ENCODE measurements around the gene SKI. TPM values are rescaled to one million over a fixed set of nuclear protein-coding genes. Genes with fewer than 3 reads are reported as not detected.
"Not testable (repeated sequence)": the region's sequence is repeated elsewhere in the genome, so short reads cannot be mapped to it uniquely, and the experiment has no call there.

The SKI gene
- total and polyA plus RNA-seq, 5 donors from 2014 or later: 0.25 to 218 (median 0.35) TPM

- peaks cover 85% of the 10 kb centered on the region for H3K4me1 ChIP-seq (ENCODE audit: control insufficient read depth, insufficient read depth, low read length, poor library complexity, severe bottlenecking)
- peak overlapping the region in 1 of 4 donors; percentile 43 for H3K4me3 Mint-ChIP-seq
- DNase-seq: not testable (repeated sequence)
Observed at GRCh38 chr1:2296211-2296610, 68.1 kb downstream of the SKI start.

GRCh38 chr1:2296614-2297013 lies 68.5 kb downstream of the SKI start:
- Histone ChIP-seq H3K9me3 (ENCODE audit: control insufficient read depth in 2 of 2, low read length in 2 of 2) (no peaks in the 10 kb centered on the region), H3K4me1 (ENCODE audit: control insufficient read depth, insufficient read depth, low read length, poor library complexity, severe bottlenecking) (peaks cover 85% of the 10 kb centered on the region), H3K27me3 (ENCODE audit: control insufficient read depth, insufficient read depth, low read length) (no peaks in the 10 kb centered on the region), H3K36me3 (ENCODE audit: control insufficient read depth, insufficient read depth, low read length) (no peaks in the 10 kb centered on the region), H3K27ac (ENCODE audit: insufficient read depth, low read length, poor library complexity, severe bottlenecking) (no peak overlapping the region), H3K4me3 (ENCODE audit: low read depth, low read length) (no peak overlapping the region)
- Mint-ChIP-seq H3K9me3 (peaks cover 0 to 2% (median 0%) of the 10 kb centered on the region in 7 donors), H3K4me3 (peak overlapping the region in 2 of 4 donors; percentile 43 to 56), H3K27ac (peak overlapping the region; percentile 42 to 86 (median 79)), H3K27me3 (no peaks in the 10 kb centered on the region), H3K36me3 (peaks cover 6% of the 10 kb centered on the region), H3K4me1 (peaks cover 0 to 94% (median 49%) of the 10 kb centered on the region in 4 donors)
- ATAC-seq (ENCODE audit: low read depth in 2 of 2): no peak
- no peak for DNase-seq

More at GRCh38 chr1:2296211-2296610, 68.1 kb downstream of the SKI start:
- H3K27me3 Mint-ChIP-seq; H3K9me3 ChIP-seq (ENCODE audit: control insufficient read depth in 2 of 2, low read length in 2 of 2); H3K27ac ChIP-seq (ENCODE audit: insufficient read depth, low read length, poor library complexity, severe bottlenecking); H3K36me3 Mint-ChIP-seq; H3K27me3 ChIP-seq (ENCODE audit: control insufficient read depth, insufficient read depth, low read length); H3K36me3 ChIP-seq (ENCODE audit: control insufficient read depth, insufficient read depth, low read length); H3K4me3 ChIP-seq (ENCODE audit: low read depth, low read length); H3K9me3 Mint-ChIP-seq; ATAC-seq (ENCODE audit: low read depth in 2 of 2): not testable (repeated sequence)
- H3K27ac Mint-ChIP-seq: peak overlapping the region in 2 of 3 donors; percentile 79 to 86
- peaks cover 0 to 94% (median 48%) of the 10 kb centered on the region in 4 donors for H3K4me1 Mint-ChIP-seq

- Mint-ChIP-seq H3K4me3 (peak overlapping the region in 2 of 4 donors; percentile 27 to 50), H3K9me3 (peaks cover 0 to 2% (median 0%) of the 10 kb centered on the region in 7 donors), H3K36me3 (peaks cover 6% of the 10 kb centered on the region), H3K27me3 (no peaks in the 10 kb centered on the region), H3K27ac (peak overlapping the region in 1 of 3 donors; percentile 42), H3K4me1 (peaks cover 0 to 90% (median 47%) of the 10 kb centered on the region in 4 donors)
- Histone ChIP-seq H3K36me3 (ENCODE audit: control insufficient read depth, insufficient read depth, low read length) (no peaks in the 10 kb centered on the region), H3K27me3 (ENCODE audit: control insufficient read depth, insufficient read depth, low read length) (no peaks in the 10 kb centered on the region), H3K4me1 (ENCODE audit: control insufficient read depth, insufficient read depth, low read length, poor library complexity, severe bottlenecking) (peaks cover 84% of the 10 kb centered on the region), H3K27ac (ENCODE audit: insufficient read depth, low read length, poor library complexity, severe bottlenecking) (no peak overlapping the region), H3K9me3 (ENCODE audit: control insufficient read depth in 2 of 2, low read length in 2 of 2) (no peaks in the 10 kb centered on the region), H3K4me3 (ENCODE audit: low read depth, low read length) (no peak overlapping the region)
- ATAC-seq (ENCODE audit: low read depth in 2 of 2) (no peak), DNase-seq (no peak)
Observed at GRCh38 chr1:2297246-2298011, 69.3 kb downstream of the SKI start.

- DNase-seq: no peak
- Histone ChIP-seq H3K27ac (ENCODE audit: insufficient read depth, low read length, poor library complexity, severe bottlenecking) (peak overlapping the region; percentile 99), H3K9me3 (ENCODE audit: control insufficient read depth in 2 of 2, low read length in 2 of 2) (no peaks in the 10 kb centered on the region), H3K4me1 (ENCODE audit: control insufficient read depth, insufficient read depth, low read length, poor library complexity, severe bottlenecking) (peaks cover 72% of the 10 kb centered on the region), H3K27me3 (ENCODE audit: control insufficient read depth, insufficient read depth, low read length) (no peaks in the 10 kb centered on the region), H3K36me3 (ENCODE audit: control insufficient read depth, insufficient read depth, low read length) (peaks cover 6% of the 10 kb centered on the region), H3K4me3 (ENCODE audit: low read depth, low read length) (no peak overlapping the region)
- H3K27ac Mint-ChIP-seq: peak overlapping the region; percentile 26 to 98 (median 90)
- peaks cover 0 to under 1% (median 0%) of the 10 kb centered on the region in 7 donors for H3K9me3 Mint-ChIP-seq
- peak overlapping the region in 2 of 4 donors; percentile 69 to 81 for H3K4me3 Mint-ChIP-seq
- peaks cover 6% of the 10 kb centered on the region for H3K36me3 Mint-ChIP-seq
- no peaks in the 10 kb centered on the region for H3K27me3 Mint-ChIP-seq
- ATAC-seq (ENCODE audit: low read depth in 2 of 2): no peak
- H3K4me1 Mint-ChIP-seq: peaks cover 0 to 84% (median 42%) of the 10 kb centered on the region in 4 donors
Observed at GRCh38 chr1:2298685-2299084, 70.6 kb downstream of the SKI start.

GRCh38 chr1:2299131-2299627 lies 71.1 kb downstream of the SKI start:
- Histone ChIP-seq H3K27ac (ENCODE audit: insufficient read depth, low read length, poor library complexity, severe bottlenecking) (peak overlapping the region; percentile 99), H3K27me3 (ENCODE audit: control insufficient read depth, insufficient read depth, low read length) (no peaks in the 10 kb centered on the region), H3K4me3 (ENCODE audit: low read depth, low read length) (no peak overlapping the region), H3K9me3 (ENCODE audit: control insufficient read depth in 2 of 2, low read length in 2 of 2) (no peaks in the 10 kb centered on the region), H3K4me1 (ENCODE audit: control insufficient read depth, insufficient read depth, low read length, poor library complexity, severe bottlenecking) (peaks cover 67% of the 10 kb centered on the region), H3K36me3 (ENCODE audit: control insufficient read depth, insufficient read depth, low read length) (peaks cover 10% of the 10 kb centered on the region)
- DNase-seq: no peak
- ATAC-seq (ENCODE audit: low read depth in 2 of 2): no peak
- H3K9me3 Mint-ChIP-seq: peaks cover 0 to 2% (median 0%) of the 10 kb centered on the region in 7 donors
- peak overlapping the region in 3 of 4 donors; percentile 33 to 81 (median 69) for H3K4me3 Mint-ChIP-seq
- no peaks in the 10 kb centered on the region for H3K27me3 Mint-ChIP-seq
- peak overlapping the region; percentile 90 to 98 (median 94) for H3K27ac Mint-ChIP-seq
- H3K4me1 Mint-ChIP-seq: peaks cover 0 to 79% (median 39%) of the 10 kb centered on the region in 4 donors
- peaks cover 6% of the 10 kb centered on the region for H3K36me3 Mint-ChIP-seq

GRCh38 chr1:2300004-2300771 lies 72.1 kb downstream of the SKI start:
- Histone ChIP-seq H3K27ac (ENCODE audit: insufficient read depth, low read length, poor library complexity, severe bottlenecking) (peak overlapping the region; percentile 99), H3K4me3 (ENCODE audit: low read depth, low read length) (peak overlapping the region; percentile 61), H3K4me1 (ENCODE audit: control insufficient read depth, insufficient read depth, low read length, poor library complexity, severe bottlenecking) (peaks cover 57% of the 10 kb centered on the region), H3K27me3 (ENCODE audit: control insufficient read depth, insufficient read depth, low read length) (no peaks in the 10 kb centered on the region), H3K36me3 (ENCODE audit: control insufficient read depth, insufficient read depth, low read length) (peaks cover 20% of the 10 kb centered on the region), H3K9me3 (ENCODE audit: control insufficient read depth in 2 of 2, low read length in 2 of 2) (no peaks in the 10 kb centered on the region)
- Mint-ChIP-seq H3K27me3 (no peaks in the 10 kb centered on the region), H3K27ac (peak overlapping the region; percentile 94 to 99 (median 98)), H3K4me1 (peaks cover 0 to 71% (median 36%) of the 10 kb centered on the region in 4 donors), H3K36me3 (peaks cover 7% of the 10 kb centered on the region), H3K9me3 (peaks cover 0 to 2% (median 0%) of the 10 kb centered on the region in 7 donors), H3K4me3 (peak overlapping the region; percentile 87 to 92 (median 90))
- peak; percentile 66 to 92 (median 83) for DNase-seq
- ATAC-seq (ENCODE audit: low read depth in 2 of 2): peak; percentile 74

- Histone ChIP-seq H3K36me3 (ENCODE audit: control insufficient read depth, insufficient read depth, low read length) (peaks cover 25% of the 10 kb centered on the region), H3K27me3 (ENCODE audit: control insufficient read depth, insufficient read depth, low read length) (no peaks in the 10 kb centered on the region), H3K9me3 (ENCODE audit: control insufficient read depth in 2 of 2, low read length in 2 of 2) (no peaks in the 10 kb centered on the region), H3K4me3 (ENCODE audit: low read depth, low read length) (peak overlapping the region; percentile 61), H3K27ac (ENCODE audit: insufficient read depth, low read length, poor library complexity, severe bottlenecking) (peak overlapping the region; percentile 99), H3K4me1 (ENCODE audit: control insufficient read depth, insufficient read depth, low read length, poor library complexity, severe bottlenecking) (peaks cover 56% of the 10 kb centered on the region)
- Mint-ChIP-seq H3K9me3 (peaks cover 0 to 2% (median 0%) of the 10 kb centered on the region in 7 donors), H3K27me3 (no peaks in the 10 kb centered on the region), H3K4me1 (peaks cover 0 to 63% (median 30%) of the 10 kb centered on the region in 4 donors), H3K36me3 (peaks cover 8% of the 10 kb centered on the region), H3K4me3 (peak overlapping the region; percentile 87 to 92 (median 90)), H3K27ac (peak overlapping the region; percentile 94 to 99 (median 98))
- DNase-seq (peak; percentile 91 to 98 (median 94)), ATAC-seq (ENCODE audit: low read depth in 2 of 2) (peak; percentile 88 to 89)
Observed at GRCh38 chr1:2300851-2301606, 72.9 kb downstream of the SKI start.
